NK-92 treated with Interleukin-12 subunit alpha and Interleukin-12 subunit beta, amount 100 ng/mL, for 24 hours (cell line): Measurements from ENCODE around the gene COL5A2.

ENCODE experiments used
- DNase-seq: peaks from one replicate; lab custom pipeline; 2025; lab: John Stamatoyannopoulos, UW

Gene COL5A2

DNA sequence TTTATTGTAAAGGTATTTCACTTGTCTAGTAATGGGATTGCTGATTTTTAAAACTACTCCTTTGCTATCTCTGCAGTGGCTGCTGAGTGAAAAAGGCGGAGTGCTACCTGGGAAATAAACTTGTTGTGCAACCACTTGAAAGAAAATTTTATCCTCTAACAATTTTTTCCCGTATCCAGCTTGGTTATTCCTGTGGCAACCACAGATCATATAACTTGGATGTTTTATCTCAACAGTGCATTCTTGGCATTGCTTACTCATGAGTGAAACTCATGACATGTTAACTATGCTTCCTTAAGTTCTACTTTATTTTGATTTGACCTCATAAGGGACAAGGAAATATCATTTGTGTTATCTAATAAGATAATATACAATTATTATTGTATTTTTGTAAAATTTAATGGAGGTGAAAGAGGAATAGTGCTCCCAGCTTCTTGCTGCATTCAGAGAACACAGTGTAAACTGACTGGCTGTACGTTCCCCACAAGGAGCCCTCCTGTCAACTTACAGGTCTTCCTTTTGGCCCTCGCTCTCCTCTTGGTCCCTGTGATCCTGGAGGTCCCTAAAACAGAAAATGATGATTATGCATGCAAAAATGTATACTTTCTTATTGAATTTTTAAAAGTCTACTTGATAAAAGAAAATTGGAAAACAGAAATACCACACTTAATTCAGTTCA lies 82.7 kb downstream of the COL5A2 start:
- no peak for DNase-seq

DNA sequence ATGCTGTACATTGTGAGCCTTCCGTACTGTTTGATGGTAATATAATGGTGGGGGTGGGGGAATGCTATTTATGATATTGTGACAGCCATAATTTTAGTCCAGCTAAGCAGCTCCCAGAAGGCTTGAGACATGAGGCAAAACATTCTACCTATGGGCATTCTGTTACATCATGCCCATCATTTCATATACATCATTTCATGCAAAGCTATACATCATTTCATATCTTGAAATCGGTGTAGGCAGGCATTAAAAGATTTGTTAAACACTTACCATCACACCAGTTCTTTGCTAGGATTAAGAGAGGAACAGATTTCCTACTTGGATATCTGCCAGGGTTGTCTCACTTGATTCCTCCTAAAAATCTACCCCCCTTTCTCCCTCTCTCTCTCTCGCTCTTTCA lies 84.5 kb downstream of the COL5A2 start:
- no peak for DNase-seq

DNA sequence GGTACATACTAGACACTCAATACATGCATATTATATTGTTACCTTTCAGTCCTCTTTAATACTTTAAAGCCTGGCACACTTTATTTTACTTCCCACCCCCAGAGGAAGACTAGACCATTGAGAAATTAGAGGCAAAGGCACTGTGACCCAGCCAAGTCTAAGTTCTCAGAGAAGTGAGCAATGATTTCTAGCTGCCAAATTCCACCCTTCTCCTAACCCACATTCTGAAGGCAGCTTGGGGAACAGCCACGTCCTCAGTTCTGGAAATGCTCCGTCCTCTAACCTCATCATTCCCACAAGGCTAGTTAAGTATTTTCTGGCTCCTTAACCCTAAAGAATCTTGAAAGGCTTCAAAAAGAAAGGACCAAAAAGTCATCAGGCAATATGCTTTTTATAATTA lies 86.6 kb downstream of the COL5A2 start:
- no peak for DNase-seq

DNA sequence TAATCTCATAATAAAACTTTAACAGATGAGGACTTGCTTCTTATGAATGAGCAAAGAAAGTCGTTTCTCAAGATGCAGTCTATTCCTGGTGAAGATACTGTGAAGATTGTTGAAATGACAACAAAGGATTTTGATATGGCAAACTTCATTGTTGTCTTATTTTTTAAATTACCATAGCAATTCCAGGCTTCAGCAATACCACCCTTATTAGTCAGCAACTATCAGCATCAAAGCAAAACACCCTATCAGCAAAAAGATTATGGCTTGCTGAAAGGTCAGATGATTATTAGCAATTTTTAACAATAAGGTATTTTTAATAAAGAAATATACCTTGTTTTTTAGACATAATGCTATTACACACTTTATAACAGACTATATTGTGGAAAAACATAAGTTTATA lies 88.3 kb downstream of the COL5A2 start:
- no peak for DNase-seq

DNA sequence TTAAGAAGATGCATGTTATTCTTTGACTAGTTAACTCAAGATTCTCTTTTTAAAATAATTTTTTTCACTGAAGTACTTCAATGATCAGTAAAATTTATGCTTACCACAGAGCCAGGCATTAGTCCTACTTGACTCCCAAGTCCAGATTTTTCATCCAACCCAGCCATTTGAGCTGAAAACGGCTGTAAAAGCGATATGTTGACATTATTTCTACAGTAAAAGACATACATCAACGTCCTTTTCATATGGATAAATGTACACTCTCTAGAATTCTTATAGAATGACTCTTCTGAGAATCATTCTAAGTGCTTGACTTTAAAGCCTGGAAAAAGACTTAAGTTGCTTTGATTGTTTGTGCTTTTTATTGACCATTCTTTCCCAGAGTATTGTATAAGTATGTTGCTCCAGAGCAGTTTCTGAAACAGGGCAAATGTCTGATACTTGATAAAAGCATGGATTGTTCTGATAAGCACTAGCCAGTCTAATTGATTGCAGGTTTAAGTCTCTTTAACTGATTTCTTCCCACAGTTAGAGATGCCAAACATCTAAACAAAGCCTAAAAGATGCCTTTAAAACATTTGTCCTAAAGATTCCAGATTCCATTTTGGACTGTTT lies 90.9 kb downstream of the COL5A2 start:
- no peak for DNase-seq

DNA sequence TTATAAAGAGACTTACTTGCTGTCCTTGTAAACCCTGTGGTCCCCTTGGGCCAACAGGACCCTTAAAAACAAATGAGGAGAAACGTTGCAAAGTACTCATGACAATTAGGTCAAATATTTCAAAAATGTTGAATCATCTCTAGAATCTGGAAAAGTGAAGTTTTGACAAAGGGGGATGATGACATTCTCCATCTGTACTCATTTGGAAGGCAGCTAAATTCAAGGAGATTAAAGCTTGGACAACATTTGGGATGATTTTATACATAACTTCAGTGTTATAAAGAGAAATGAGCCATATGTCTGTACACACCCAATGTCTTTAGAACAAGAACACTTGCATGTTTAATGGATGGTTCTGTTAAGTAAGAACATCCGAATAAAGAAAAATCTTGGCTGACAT lies 92.9 kb downstream of the COL5A2 start:
- no peak for DNase-seq

DNA sequence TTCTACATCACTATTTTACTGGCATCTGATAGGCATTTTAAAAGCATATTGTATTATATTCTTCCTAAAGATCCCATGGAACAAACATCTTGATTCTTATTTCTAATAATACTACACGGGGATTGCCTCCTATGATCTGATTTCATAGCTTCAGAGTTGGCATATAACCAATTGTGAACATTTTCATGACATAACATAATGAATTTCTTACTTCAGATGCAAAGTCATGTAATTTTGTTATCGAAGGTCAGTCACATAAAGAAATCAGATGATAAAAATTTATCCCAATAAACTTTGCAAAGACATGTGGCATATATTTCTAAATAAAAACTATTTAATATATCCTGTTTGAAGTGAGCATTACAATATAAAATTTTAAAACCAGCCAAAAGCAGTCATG lies 93.3 kb downstream of the COL5A2 start:
- DNase-seq, result no peak

DNA sequence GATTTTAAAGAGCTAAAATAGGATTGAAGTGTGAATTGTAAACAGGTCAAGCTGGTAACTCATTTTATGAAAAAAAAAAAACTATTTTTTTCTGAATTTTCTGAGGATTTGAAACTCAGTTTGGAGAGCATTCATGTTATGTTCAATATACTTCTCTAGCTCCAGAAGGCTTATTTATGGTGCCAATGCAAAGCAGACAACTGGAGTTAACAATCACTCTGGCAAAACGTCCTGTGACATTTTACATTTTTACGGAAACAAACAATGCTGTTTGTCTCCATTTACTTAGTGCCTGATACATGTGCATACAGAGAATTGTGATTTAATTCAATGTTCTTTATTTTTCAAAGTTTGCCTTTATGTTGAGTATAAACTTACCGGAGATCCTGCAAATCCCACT lies 96.0 kb downstream of the COL5A2 start:
- DNase-seq, result no peak

DNA sequence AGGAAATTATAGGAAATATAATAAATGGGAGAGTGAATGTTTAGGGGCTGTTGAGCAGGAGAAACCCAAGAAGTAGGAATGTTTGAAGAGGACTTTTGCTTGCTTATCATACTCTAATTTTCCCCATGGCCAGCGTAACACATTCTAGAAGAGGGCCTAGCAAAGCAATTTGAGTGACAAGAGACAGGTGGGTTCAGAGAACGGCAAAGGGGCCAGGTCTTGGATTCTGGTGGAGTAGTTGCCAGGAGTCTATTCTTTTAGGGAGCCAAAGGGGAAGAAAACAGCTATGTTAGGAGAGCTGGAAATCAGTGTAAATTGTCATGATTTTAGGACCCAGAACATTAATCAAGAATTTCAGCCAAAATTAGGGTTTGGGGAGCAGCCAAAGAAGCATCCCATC lies 96.5 kb downstream of the COL5A2 start:
- no peak for DNase-seq

DNA sequence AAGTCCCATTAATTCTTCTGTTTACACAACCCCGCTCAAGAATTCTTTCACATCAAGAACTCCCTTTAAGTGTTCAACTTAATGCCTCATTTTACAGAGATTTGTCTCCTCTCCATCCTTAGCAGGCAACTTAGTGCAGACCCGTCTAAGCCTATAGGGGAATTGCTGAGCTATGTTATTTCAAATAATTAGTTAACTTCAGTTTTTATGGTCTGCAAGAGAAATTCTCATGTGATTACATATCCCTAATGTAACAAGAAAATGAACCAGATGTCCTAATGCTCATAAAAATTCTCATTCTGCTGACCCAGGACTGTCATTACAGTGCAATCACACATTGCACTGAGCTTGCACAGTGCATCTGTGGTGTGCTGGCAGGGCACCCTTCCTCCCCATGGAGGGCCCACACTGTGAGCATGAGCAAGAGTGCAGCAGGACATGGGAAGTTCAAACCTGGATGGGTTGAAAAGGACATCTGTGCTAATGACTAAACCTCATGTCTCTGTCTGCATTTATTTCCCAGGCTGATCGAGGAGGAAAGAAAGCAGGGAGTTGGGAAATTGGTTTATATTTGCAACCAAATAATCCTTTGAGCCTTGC lies 97.1 kb downstream of the COL5A2 start:
- DNase-seq, result no peak

DNA sequence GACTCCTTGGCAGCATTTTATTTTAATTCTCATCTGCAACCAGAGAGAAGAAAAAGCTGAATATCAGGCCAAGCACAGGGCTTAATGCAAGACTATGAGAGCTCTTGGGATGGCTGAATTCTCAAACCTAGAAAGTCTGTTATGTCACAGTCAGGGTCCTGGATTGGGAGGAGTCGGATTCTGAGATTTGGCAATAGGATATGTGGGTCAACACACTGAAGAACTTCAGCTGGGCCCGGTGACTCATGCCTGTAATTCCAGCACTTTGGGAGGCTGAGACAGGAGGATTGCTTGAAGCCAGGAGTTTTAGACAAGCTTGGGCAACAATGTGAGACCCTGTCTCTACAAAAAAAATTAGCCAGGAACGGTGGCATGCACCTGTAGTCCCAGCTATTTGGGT lies 103.0 kb downstream of the COL5A2 start:
- DNase-seq, result no peak

DNA sequence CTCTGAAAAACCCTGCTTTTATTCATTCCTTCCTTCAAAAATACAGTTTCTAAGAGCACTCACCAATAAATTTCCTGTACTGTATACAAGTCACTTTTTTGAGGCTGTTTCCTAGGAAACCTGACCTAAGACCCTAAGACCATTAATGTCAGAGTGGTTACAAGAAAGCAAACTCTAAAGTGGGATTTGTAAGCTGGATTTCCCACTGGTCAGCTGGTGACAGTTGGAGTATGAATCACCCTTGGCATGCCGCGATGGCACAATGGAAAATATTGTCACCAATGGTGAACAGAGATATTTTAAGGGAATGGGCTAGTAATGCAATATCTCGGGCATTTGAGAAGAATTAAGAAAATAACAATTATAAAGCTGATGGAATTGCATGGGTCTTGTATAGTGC lies 103.4 kb downstream of the COL5A2 start:
- no peak for DNase-seq

DNA sequence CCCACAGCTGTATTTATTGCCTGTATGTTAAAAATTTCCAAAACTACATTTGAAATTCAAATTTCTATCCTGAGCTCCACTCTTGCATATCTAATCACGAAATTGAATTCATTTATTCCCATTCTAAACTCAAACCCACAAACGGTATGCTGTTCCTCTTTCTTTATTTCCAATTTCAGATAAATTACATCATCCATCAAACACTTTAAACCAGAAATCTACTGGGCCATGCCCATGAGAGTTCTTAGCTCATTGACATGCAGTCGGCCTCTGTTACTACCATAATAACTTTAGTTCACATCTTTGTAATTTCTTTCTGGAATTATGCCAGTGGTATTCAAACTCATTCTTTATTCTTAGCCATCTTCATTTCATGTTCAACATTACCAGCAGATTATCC lies 105.1 kb downstream of the COL5A2 start:
- DNase-seq, result no peak

DNA sequence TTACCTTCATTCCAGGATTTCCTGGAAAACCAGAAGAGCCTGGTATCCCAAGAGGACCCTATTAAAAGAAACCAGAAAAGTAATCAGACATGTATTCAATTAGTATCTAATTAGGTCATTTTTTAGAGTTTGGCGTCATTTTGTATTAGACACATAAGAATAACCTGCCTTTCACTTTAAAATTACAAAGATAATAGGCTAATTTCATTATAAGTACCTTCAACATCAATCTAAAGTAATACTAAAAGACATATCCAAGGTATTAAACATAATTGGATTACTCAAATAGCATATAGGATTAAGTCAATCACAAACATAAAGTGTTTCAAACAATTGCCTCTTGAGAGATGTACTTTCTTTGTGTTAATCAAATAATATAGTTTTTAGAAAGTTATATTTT lies 107.5 kb downstream of the COL5A2 start:
- no peak for DNase-seq

DNA sequence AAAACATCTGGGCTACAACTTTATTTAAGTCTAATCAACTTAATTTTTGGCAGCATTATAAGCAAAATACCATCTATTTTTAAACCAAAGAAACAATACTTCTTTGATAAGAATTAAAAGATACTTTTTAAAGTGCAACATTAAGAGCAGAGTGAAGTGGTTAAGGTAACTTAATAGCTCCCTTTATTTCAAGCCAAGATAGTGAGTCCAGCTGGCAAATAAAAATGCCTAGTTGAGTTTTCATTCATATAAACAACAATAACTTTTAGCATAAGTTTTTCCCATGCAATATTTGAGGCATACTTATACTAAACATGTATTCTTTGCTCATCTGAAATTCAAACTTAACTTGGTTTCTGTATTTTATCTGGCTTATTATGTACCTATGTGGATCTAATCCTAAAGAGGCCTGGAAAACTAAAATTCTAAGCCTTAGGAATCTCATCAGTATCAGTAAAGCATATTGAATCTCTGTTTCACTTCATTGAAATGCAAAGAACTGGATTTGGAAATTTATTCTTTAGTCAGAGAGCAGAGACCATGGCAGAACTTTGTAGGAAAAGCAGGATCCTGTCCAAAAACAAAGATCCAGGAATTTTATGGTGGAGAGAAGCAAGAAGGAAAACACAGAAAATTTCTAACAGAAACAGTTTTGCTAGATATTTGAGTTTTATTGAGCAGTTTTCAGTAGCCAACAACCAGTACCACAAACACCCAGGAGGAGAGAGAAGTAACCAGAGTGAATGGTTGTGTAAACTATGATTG lies 109.5 kb downstream of the COL5A2 start:
- DNase-seq, result no peak

DNA sequence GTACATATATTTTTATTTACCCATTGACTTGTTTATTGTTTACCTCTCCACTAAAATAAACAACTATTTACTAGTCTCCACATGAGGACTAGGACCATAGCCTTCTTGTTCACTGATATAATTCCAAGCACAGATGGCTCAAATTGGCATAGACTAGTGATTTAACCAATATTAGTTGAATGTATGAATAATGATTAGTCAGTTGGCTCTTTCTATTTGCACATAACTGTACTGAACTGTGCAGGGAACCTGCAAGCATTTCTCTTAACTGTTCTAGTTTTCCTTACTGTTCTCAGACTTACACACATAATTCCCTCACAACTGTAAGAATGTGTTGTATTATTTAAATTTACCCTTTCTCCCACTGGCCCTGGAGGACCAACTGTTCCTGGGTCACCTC lies 113.5 kb downstream of the COL5A2 start:
- DNase-seq, result no peak

DNA sequence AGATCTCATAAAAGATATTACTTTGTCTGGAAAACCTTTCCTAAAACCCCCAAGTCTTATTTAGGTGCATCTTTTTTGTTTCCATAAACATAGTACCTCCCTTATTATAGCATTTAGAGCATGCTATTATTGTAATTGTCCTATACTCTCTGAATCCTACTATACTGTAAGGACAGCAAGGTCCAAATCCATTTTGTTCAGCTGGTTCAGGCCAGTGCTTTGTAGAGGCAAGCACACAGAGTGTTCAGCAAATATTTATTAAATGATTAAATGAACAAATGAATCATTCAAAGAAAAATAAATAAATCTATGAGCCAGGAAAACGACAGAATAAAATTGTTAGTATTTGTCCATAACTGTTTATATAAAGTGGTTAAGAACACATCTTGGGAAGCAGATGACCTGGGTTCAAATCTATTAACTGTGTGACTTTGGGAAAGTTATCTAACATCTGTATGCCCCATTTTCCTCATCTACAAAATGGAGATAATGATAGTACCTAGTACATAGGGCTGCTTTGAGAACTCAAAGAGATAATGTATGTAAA lies 119.4 kb downstream of the COL5A2 start:
- DNase-seq, result no peak

DNA sequence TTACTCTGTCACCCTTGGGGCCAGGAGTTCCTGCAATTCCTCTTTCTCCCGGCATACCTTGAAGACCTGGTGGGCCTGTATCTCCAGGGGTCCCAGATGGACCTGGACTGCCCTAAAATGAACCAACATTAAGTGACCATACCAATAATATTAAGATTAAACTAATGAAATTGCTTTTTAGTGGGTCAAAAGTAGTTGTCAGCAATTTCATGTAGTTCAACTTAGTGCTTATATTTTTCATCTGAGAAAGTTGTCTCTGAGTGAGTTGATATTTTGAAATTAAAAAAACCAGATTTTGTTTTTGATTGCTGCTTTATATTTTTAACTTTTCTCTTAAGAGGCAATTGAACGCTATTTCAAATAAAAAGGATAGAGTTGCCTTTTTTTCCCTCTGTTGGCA lies 122.2 kb downstream of the COL5A2 start:
- DNase-seq, result no peak

DNA sequence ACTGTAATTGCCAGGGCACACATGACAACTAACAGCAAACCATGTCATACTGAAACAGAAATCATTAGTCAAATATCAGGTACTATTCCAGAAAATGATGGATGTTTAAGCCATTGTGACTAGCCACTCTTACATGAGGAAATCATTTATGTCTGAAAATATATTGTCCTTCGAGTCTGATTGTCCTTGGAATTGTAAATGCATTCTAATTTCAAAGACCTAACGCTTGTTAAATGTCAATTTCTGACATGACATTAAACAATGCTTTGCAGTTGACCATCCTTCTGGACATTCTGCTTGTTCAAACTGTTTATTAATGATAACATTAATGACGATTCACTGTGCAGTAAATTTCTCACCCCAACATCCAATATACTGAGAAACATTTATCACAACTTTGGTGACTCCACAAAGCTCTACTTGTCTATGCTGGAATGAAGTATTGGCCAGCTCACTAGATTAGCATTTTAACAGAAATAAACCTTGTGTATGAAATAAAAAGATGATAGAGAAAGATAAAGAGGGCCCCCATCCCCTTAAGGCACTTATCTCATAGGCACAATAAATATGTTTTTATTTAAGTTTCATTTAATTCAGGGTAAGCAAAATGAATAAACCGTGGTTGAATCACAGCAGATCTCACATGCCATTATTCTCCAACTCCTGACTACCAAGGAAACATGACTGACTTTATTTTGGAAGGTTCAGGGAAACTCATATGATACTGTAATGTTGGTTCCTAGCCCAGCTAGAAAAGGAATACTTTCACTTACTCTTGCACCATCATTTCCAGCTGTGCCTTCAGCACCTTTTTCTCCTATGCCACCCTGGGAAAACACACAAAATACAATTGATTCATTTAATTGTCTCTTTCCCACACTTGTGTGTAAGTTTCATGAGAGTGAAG lies 123.1 kb downstream of the COL5A2 start:
- DNase-seq, result no peak

DNA sequence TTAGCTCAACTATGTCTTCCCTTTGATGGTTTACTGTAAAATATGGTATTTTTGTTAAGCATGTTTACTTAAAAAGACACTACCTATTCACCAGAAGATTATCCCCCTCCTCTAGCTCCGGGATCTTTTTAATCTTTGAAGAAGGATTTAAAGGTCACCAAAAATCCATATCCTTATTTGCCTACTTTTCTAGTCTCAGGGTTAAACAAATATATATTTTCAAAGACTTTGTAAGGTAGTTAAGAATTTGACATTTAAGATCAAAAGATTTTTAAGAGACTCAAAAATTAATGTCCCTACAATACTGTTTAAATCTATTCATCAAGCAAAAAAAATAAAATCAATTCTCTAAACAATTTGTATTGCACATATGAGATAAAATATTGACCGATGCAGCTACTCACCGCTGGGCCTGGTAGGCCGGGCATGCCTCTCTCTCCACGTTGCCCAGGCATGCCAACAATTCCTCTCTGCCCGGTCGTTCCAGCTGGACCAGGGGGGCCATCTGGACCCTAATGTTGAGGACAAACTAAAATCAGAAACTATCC lies 129.3 kb downstream of the COL5A2 start:
- DNase-seq, result no peak

DNA sequence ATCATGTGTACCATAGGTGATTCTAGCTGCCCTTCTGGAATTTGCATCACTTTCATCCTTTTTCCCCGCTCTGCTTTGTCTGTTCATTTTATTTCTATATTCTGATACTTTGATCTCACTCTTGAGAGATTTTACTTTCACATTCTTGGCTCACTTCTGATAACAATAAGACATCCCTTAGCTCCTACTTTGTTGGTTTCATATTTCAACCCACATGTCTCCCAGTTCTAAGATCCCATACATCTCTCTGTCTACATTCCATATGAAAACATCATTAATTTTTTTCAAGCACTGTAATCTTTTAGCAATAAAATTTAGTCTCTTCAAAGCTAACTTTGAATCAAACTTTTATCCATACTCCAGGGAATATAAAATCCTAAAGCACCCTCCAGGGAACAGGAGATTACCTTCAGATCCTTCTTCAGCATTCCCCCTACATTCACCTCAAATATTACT lies 129.8 kb downstream of the COL5A2 start:
- DNase-seq, result no peak
